ENCODE data around the gene PARVB. TPM values are rescaled to one million over a fixed set of nuclear protein-coding genes. Genes with fewer than 3 reads are reported as not detected.

The PARVB gene
- total RNA-seq, 1 experiment from 2014 or later = 85.3 TPM

- no TSS peak for BruUV-seq (replicated peaks)
- DNase-seq (no peak), ATAC-seq (no peak)
- H4K20me1 ChIP-seq (ENCODE audit: low read length) = no peaks in the 10 kb centered on the region
- H3K9ac ChIP-seq (ENCODE audit: low read length) = no peak overlapping the region
- no peak overlapping the region for H3K4me2 ChIP-seq (ENCODE audit: low read length)
- POLR2A ChIA-PET (ENCODE audit: unreplicated experiment) = no interaction called here
- no peaks in the 10 kb centered on the region for H3K79me2 ChIP-seq (ENCODE audit: low read length)
- no peak overlapping the region for H2AFZ ChIP-seq (ENCODE audit: low read length)
- no peak for TF ChIP-seq EZH2phosphoT487 (IDR thresholded peaks at IDR 0.05; ENCODE audit: borderline replicate concordance, low read length)
- no peak for TF ChIP-seq EZH2 (IDR thresholded peaks at IDR 0.05; ENCODE audit: low read length, unreplicated experiment)
- TF ChIP-seq CTCF (conservative IDR thresholded peaks at IDR 0.05; ENCODE audit: low read depth, low read length) = no peak
- intact Hi-C loops (cut with micrococcal nuclease) = no loop called here
- H3K9me2 ChIP-seq (replicated peaks; ENCODE audit: low read length) = no peaks in the 10 kb centered on the region
- H3K4me1 ChIP-seq (ENCODE audit: insufficient read depth, low read length) = no peaks in the 10 kb centered on the region
- no peaks in the 10 kb centered on the region for H3K36me3 ChIP-seq (ENCODE audit: low read depth, low read length)
- H3K4me3 ChIP-seq (ENCODE audit: low read length) = no peak overlapping the region
- no peaks in the 10 kb centered on the region for H3F3A ChIP-seq (ENCODE audit: low read length, unreplicated experiment)
- peaks cover 10% of the 10 kb centered on the region for H3K27me3 ChIP-seq (ENCODE audit: low read length)
- H3K9me3 ChIP-seq (ENCODE audit: low read length) = no peaks in the 10 kb centered on the region
- CTCF ChIA-PET = no interaction called here
- no peak overlapping the region for H3K27ac ChIP-seq (ENCODE audit: low read length)
Measured at GRCh38 chr22:44214187-44214586, 190.1 kb downstream of the PARVB start.

- H3K27ac ChIP-seq (ENCODE audit: low read length) = no peak overlapping the region
- TF ChIP-seq EZH2phosphoT487 (IDR thresholded peaks at IDR 0.05; ENCODE audit: borderline replicate concordance, low read length) (no peak), CTCF (conservative IDR thresholded peaks at IDR 0.05; ENCODE audit: low read depth, low read length) (no peak), EZH2 (IDR thresholded peaks at IDR 0.05; ENCODE audit: low read length, unreplicated experiment) (no peak)
- H3K9me3 ChIP-seq (ENCODE audit: low read length) = no peaks in the 10 kb centered on the region
- H3K4me1 ChIP-seq (ENCODE audit: insufficient read depth, low read length) = no peaks in the 10 kb centered on the region
- no peak overlapping the region for H3K4me2 ChIP-seq (ENCODE audit: low read length)
- no TSS peak for BruUV-seq (replicated peaks)
- no peak overlapping the region for H3K9ac ChIP-seq (ENCODE audit: low read length)
- no peak for ATAC-seq
- ChIA-PET POLR2A (ENCODE audit: unreplicated experiment) (no interaction called here), CTCF (no interaction called here)
- no peak overlapping the region for H3K4me3 ChIP-seq (ENCODE audit: low read length)
- peaks cover 6% of the 10 kb centered on the region for H3K27me3 ChIP-seq (ENCODE audit: low read length)
- no peaks in the 10 kb centered on the region for H3K9me2 ChIP-seq (replicated peaks; ENCODE audit: low read length)
- no peak overlapping the region for H2AFZ ChIP-seq (ENCODE audit: low read length)
- no peaks in the 10 kb centered on the region for H3F3A ChIP-seq (ENCODE audit: low read length, unreplicated experiment)
- H3K79me2 ChIP-seq (ENCODE audit: low read length) = no peaks in the 10 kb centered on the region
- no peaks in the 10 kb centered on the region for H4K20me1 ChIP-seq (ENCODE audit: low read length)
- no peak for DNase-seq
- intact Hi-C loops (cut with micrococcal nuclease) = no loop called here
- H3K36me3 ChIP-seq (ENCODE audit: low read depth, low read length) = no peaks in the 10 kb centered on the region
Measured at GRCh38 chr22:44214764-44215163, 190.7 kb downstream of the PARVB start.

- H3K9me3 ChIP-seq (ENCODE audit: low read length) = no peaks in the 10 kb centered on the region
- no TSS peak for BruUV-seq (replicated peaks)
- H3K27ac ChIP-seq (ENCODE audit: low read length) = no peak overlapping the region
- no peaks in the 10 kb centered on the region for H3K4me1 ChIP-seq (ENCODE audit: insufficient read depth, low read length)
- TF ChIP-seq EZH2phosphoT487 (IDR thresholded peaks at IDR 0.05; ENCODE audit: borderline replicate concordance, low read length) (no peak), EZH2 (IDR thresholded peaks at IDR 0.05; ENCODE audit: low read length, unreplicated experiment) (no peak), CTCF (conservative IDR thresholded peaks at IDR 0.05; ENCODE audit: low read depth, low read length) (no peak)
- no peak overlapping the region for H3K4me3 ChIP-seq (ENCODE audit: low read length)
- H3K4me2 ChIP-seq (ENCODE audit: low read length) = no peak overlapping the region
- no peak overlapping the region for H2AFZ ChIP-seq (ENCODE audit: low read length)
- no peak for ATAC-seq
- 0 out of 2 replicates have a peak, but pooled peaks cover 1% of the 10 kb centered on the region for H3K27me3 ChIP-seq (ENCODE audit: low read length)
- DNase-seq = no peak
- no peak overlapping the region for H3K9ac ChIP-seq (ENCODE audit: low read length)
- H3K79me2 ChIP-seq (ENCODE audit: low read length) = no peaks in the 10 kb centered on the region
- H4K20me1 ChIP-seq (ENCODE audit: low read length) = no peaks in the 10 kb centered on the region
- POLR2A ChIA-PET (ENCODE audit: unreplicated experiment) = no interaction called here
- H3F3A ChIP-seq (ENCODE audit: low read length, unreplicated experiment) = no peaks in the 10 kb centered on the region
- intact Hi-C loops (cut with micrococcal nuclease) = no loop called here
- CTCF ChIA-PET = no interaction called here
- H3K9me2 ChIP-seq (replicated peaks; ENCODE audit: low read length) = no peaks in the 10 kb centered on the region
- H3K36me3 ChIP-seq (ENCODE audit: low read depth, low read length) = no peaks in the 10 kb centered on the region
Measured at GRCh38 chr22:44215287-44215686, 191.2 kb downstream of the PARVB start.

Data from PC-3 (cell line).